ENCODE data around the gene HK3.

Gene HK3, protein sequence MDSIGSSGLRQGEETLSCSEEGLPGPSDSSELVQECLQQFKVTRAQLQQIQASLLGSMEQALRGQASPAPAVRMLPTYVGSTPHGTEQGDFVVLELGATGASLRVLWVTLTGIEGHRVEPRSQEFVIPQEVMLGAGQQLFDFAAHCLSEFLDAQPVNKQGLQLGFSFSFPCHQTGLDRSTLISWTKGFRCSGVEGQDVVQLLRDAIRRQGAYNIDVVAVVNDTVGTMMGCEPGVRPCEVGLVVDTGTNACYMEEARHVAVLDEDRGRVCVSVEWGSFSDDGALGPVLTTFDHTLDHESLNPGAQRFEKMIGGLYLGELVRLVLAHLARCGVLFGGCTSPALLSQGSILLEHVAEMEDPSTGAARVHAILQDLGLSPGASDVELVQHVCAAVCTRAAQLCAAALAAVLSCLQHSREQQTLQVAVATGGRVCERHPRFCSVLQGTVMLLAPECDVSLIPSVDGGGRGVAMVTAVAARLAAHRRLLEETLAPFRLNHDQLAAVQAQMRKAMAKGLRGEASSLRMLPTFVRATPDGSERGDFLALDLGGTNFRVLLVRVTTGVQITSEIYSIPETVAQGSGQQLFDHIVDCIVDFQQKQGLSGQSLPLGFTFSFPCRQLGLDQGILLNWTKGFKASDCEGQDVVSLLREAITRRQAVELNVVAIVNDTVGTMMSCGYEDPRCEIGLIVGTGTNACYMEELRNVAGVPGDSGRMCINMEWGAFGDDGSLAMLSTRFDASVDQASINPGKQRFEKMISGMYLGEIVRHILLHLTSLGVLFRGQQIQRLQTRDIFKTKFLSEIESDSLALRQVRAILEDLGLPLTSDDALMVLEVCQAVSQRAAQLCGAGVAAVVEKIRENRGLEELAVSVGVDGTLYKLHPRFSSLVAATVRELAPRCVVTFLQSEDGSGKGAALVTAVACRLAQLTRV

DNA sequence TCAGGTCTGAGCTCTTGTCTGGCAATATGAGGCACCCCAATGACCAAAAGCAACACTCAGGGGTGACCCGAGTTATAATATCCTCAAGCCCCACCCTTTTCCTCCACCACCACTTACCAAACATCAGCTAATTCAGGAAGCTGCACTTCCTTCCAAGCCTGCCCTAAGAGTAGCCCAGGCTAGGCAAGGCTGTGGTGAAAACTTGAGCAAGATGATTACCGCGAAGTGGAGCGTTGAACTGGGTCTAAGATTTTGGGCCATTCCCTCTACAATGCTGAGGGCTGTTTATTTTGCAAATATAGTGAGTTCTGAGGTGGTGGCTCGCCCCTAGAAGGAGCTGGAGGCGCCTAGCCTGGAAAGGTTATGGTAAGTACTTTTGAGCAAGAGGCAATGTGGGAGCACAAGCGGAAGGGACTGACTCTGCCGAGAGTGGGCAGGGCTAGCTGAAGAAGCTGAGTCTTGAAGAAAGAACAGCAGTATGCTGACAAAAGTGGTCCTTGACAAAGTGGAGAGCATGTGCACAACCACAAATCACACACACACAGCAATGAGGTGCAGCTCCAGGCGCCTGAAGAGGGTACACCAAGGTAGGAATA, at the start of gene HK3:
Gene HK3 (minus strand): TSS at position 51 of the 596 bp plus-strand sequence. CDS start 3,187 bp downstream, outside the sequence.
- no peak for DNase-seq (ENCODE audit: low read depth in 2 of 2)

- no peak for DNase-seq (ENCODE audit: low read depth in 2 of 2)
Observed at GRCh38 chr5:176948458-176948857, 49.3 kb upstream of the HK3 start.

DNA sequence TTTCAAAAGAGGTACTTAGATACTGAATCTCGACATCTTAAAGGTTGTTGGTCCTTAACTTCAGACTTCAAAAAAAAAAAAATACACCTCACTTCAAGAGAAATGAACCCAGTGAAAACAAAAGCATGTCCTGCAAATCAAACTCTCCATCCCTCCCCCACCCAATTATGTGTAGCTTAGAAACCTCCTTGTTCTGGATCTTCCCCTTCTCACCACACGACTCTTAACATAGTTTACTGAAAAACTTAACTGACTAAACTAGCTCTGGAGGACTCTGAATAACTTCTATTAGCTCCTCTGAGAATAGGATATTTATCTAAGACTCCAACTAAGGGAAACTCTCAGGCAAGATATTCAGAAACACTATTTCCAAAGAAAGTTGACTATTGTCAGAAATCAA, 48.7 kb upstream of the HK3 start:
- no peak for DNase-seq (ENCODE audit: low read depth in 2 of 2)

GRCh38 chr5:176944268-176944667, 45.1 kb upstream of the HK3 start:
- no peak for DNase-seq (ENCODE audit: low read depth in 2 of 2)

DNA sequence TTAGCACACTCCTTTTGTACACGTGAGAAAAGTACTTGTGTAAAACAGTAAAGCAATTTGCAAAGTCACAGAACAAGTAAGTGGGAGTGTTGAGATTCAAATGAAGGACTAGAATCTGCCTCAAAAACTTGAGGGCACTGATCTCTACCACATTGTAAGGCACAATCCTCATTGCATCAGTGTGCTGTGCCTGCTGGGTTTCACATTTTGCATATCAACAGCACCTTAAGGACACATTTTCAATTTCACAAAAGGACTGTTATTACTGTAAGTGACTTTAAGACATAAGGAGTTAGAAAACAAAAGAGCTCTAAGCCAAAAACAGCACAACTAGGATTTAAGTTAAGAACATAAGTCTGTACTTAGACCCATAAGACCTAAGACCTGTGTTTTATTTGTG, 44.7 kb upstream of the HK3 start:
- DNase-seq (ENCODE audit: low read depth in 2 of 2), result no peak

- no peak for DNase-seq (ENCODE audit: low read depth in 2 of 2)
Observed at GRCh38 chr5:176941951-176942350, 42.8 kb upstream of the HK3 start.

- DNase-seq (ENCODE audit: low read depth in 2 of 2), result no peak
Observed at GRCh38 chr5:176938472-176938871, 39.3 kb upstream of the HK3 start.

DNA sequence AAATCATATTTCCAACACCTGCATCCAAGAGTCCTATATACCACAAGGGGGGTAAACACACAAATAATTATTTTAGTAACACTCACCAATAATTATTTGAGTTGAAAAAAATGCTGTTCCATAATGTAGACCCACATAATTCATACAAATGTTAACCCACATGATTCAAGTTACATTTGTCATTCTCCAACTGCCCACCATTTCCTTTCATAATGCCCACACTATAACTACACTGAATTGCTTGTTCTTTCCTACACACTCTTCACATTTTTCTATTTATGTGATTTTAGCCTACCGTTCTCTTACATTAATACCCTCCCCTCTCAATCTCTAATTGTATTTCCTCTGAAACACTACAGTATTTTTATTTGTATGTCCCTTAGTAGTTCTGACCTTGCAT, 35.9 kb upstream of the HK3 start:
- DNase-seq (ENCODE audit: low read depth in 2 of 2), result no peak

- DNase-seq (ENCODE audit: low read depth in 2 of 2), result no peak
Observed at GRCh38 chr5:176934309-176934930, 35.3 kb upstream of the HK3 start.

- no peak for DNase-seq (ENCODE audit: low read depth in 2 of 2)
Observed at GRCh38 chr5:176929654-176930053, 30.5 kb upstream of the HK3 start.

- DNase-seq (ENCODE audit: low read depth in 2 of 2), result no peak
Observed at GRCh38 chr5:176927562-176927961, 28.4 kb upstream of the HK3 start.

DNA sequence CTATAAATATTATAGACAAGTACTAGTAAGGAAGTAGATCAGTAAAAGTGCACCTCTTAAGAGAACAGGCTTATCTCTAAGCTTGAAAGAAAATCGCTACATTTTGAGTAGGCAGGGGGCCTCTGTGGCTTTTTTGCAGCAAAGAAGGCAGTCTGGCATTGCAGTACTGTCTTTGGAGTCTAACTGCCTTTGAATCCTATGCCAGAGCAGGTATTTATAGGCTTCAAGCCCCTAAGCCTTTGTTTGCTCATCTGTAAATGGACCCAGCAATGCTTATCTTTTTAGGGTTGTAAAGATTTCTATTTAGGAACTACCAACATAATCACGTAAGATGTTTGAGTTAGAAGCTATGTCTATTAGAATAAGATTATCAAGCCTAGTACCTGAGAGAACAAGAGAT, 23.7 kb upstream of the HK3 start:
- DNase-seq (ENCODE audit: low read depth in 2 of 2), result no peak

GRCh38 chr5:176921714-176922113, 22.6 kb upstream of the HK3 start:
- DNase-seq (ENCODE audit: low read depth in 2 of 2), result no peak

DNA sequence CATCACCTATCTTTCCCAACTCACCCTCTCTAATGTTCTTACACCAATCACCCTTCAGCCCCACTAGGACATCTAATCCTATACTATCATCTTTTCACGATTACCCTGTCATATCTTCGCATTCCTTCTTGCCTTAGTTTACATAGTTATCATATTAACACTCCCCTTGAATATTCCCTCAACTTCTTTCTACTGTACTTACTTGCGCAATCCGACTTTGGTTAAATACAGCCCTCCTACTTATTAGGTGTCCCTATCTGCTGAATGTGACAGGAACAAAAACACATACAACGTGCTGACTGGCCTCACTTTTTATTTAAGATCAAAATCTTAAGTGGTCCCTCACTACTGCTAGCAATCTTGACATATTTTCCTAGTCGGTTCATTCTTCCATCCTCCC, 19.5 kb upstream of the HK3 start:
- no peak for DNase-seq (ENCODE audit: low read depth in 2 of 2)

DNA sequence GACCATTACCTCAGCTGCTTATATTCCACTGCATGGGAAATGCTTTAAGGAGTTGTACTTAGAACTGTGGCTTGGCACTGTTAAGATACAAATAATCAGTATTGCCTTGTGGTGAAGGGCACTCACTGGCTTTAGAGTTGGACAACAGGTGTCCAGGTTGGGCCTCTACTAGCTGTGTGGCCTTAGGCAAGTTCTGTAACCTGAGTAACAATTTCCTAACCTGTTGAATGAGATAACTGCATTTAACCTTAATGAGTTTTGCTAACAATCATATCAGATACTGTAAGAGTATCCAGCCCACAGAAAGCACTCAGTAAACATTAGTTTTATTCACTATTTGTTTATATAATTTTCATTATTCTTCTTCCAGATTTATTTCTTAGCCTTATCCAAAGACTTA, 17.2 kb upstream of the HK3 start:
- DNase-seq (ENCODE audit: low read depth in 2 of 2), result no peak

DNA sequence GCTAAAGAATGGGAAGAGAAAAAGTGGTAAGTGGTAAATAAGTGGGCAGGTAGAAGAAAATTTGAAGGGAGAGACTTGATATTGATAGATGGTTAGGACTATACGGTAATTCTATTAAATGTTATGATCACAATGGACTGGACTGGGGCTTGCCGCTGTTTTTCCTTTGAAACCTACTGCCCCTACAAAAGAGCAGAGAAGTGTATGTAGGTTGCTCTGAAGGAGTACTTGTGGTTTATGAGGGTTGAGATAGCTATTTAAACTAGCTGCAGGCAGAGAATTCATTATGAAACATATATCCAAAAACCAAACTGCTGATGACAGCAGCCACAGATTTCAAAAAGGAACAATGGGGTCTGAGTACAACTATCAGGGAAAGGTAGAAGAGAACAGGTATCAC, 16.8 kb upstream of the HK3 start:
- no peak for DNase-seq (ENCODE audit: low read depth in 2 of 2)

DNA sequence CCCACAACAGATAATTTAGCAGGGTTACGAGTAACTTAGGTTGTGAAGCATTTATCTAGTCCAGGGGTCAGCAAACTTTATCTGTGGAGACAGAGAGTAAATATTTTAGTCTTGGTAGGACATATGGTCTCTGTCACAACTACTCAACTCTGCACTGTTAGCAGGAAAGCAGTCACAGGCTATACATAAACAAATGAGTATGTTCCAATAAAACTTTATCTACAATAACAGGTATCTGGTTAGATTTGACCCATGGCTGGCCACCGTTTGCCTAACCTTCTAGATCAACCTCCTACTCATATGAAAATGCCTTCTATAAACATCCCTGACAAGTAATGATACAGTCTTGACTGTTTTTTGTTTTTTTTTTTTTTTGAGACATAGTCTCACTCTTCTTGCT, 13.0 kb upstream of the HK3 start:
- no peak for DNase-seq (ENCODE audit: low read depth in 2 of 2)

DNA sequence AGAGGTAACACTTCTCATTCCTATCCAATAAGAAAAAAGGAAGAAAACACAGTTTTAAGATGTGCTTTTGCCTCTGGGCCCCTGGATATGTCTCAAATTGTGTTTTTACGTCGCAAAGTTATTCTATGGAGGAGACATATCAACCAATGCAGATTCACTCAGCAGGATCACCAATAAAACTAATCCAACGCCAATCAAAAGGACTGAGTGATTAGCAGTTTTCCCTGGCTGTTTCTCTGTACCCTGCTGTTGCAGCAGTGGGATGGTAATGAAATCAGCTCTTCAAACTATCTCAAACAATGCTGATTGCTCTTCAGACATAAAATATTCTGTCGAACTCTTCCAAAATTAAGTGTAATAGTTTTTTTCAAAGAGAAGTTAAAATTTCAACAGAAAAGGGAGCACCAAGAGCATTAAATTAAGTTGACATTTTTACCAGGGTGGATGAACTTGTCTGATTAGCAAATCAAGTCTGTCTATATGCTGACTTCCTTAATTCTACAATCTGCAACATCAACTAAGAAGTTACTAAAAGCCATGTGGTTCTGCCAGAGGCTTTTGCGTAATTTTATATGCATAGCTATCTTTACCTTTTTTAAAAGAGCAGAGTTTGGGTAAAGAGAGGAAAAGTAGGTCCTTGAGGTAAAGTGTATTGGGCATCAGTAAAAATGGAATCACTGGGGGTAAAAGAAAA, 9.7 kb upstream of the HK3 start:
- no peak for DNase-seq (ENCODE audit: low read depth in 2 of 2)

- no peak for DNase-seq (ENCODE audit: low read depth in 2 of 2)
Observed at GRCh38 chr5:176906796-176907195, 7.7 kb upstream of the HK3 start.

GRCh38 chr5:176906126-176906525, 7.0 kb upstream of the HK3 start:
- no peak for DNase-seq (ENCODE audit: low read depth in 2 of 2)

- DNase-seq (ENCODE audit: low read depth in 2 of 2), result no peak
Observed at GRCh38 chr5:176904276-176904675, 5.1 kb upstream of the HK3 start.

Data from activated CD8-positive, alpha-beta memory T cell treated with anti-CD3 and anti-CD28 coated beads for 4 hours (primary cell).